Measurements from ENCODE around the gene HDHD5. TPM values are rescaled to one million over a fixed set of nuclear protein-coding genes. Genes with fewer than 3 reads are reported as not detected.
A peak's percentile ranks its signal among the peaks of the same experiment; 100 is the strongest.

Gene HDHD5
- total RNA-seq, 1 experiment from 2014 or later = 68.4 TPM

GRCh38 chr22:17152971-17153370 lies 6.1 kb downstream of the HDHD5 start:
- Histone ChIP-seq H3K79me1 (ENCODE audit: insufficient read depth, low read depth, low read length, poor library complexity, severe bottlenecking) (peaks cover 6% of the 10 kb centered on the region), H3K4ac (ENCODE audit: low read depth, low read length) (no peak overlapping the region), H2BK120ac (ENCODE audit: low read depth, low read length, poor library complexity, severe bottlenecking) (no peak overlapping the region), H2BK15ac (ENCODE audit: low read depth, low read length) (no peak overlapping the region), H4K5ac (ENCODE audit: insufficient read length, low read depth, low read length) (no peak overlapping the region), H4K8ac (replicated peaks; ENCODE audit: insufficient read length, low read depth, low read length) (no peak overlapping the region), H3K4me1 (ENCODE audit: insufficient read depth, low read length) (no peaks in the 10 kb centered on the region), H3K23ac (ENCODE audit: insufficient read length, low read depth, low read length) (no peak overlapping the region), H2AFZ (ENCODE audit: low read length) (no peak overlapping the region), H4K20me1 (ENCODE audit: control insufficient read depth, insufficient read depth, insufficient read length) (no peaks in the 10 kb centered on the region), H3K27ac (ENCODE audit: insufficient read length, low read depth, low read length) (no peak overlapping the region), H3K23me2 (ENCODE audit: insufficient read length, low read depth, low read length, poor library complexity, severe bottlenecking) (no peaks in the 10 kb centered on the region), H2AK5ac (ENCODE audit: insufficient read length, low read length) (no peak overlapping the region), H3K79me2 (ENCODE audit: insufficient read depth, low read length) (peaks cover 32% of the 10 kb centered on the region; the same call in 1 of the 2 replicates), H3K9ac (ENCODE audit: extremely low read depth, insufficient read length, low read length) (no peak overlapping the region), H2BK5ac (ENCODE audit: insufficient read length, low read length) (no peak overlapping the region), H3K56ac (ENCODE audit: insufficient read length, low read depth, low read length) (no peak overlapping the region), H3K18ac (ENCODE audit: insufficient read length, low read depth, low read length) (no peak overlapping the region), H3T11ph (ENCODE audit: low read length) (no peak overlapping the region), H2BK12ac (ENCODE audit: insufficient read length, low read depth, low read length) (no peak overlapping the region), H3K9me3 (ENCODE audit: control insufficient read depth, low read depth, low read length) (no peaks in the 10 kb centered on the region), H3K4me2 (ENCODE audit: insufficient read depth, insufficient read length, low read length) (no peak overlapping the region), H2BK20ac (ENCODE audit: low read depth, low read length, poor library complexity, severe bottlenecking) (no peak overlapping the region), H4K91ac (ENCODE audit: insufficient read length, low read depth, low read length) (no peak overlapping the region), H3K14ac (ENCODE audit: insufficient read depth, low read length) (no peak overlapping the region), H3K27me3 (ENCODE audit: insufficient read depth, low read length) (no peaks in the 10 kb centered on the region)
- no peak overlapping the region for H3K4me3 Mint-ChIP-seq
- H3K36me3 Mint-ChIP-seq (ENCODE audit: insufficient read depth in 1 of 3, low read depth in 3 of 3) = peaks cover 2 to 9% (median 4%) of the 10 kb centered on the region in 3 experiments; a peak in 5 of 7 replicates
- H3K9me3 Mint-ChIP-seq = no peaks in the 10 kb centered on the region
- H3K27me3 Mint-ChIP-seq (ENCODE audit: low read depth) = no peaks in the 10 kb centered on the region
- TF ChIP-seq CTCF (conservative IDR thresholded peaks at IDR 0.05) = no peak
- peaks cover 0 to 14% of the 10 kb centered on the region in 2 experiments; a peak in 3 of 4 replicates for H3K4me1 Mint-ChIP-seq
- WGBS (ENCODE audit: extremely low coverage, insufficient read length, low lambda C conversion rate) = no CpG with 5 or more reads among the region's 3 CpGs
- peak overlapping the region in 1 of 3 experiments; percentile 62; a peak in 2 of 7 replicates for H3K27ac Mint-ChIP-seq
- no peak for DNase-seq
